ENCODE results near the gene ITGB5. TPM values are rescaled to one million over a fixed set of nuclear protein-coding genes. Genes with fewer than 3 reads are reported as not detected.
A peak's percentile ranks its signal among the peaks of the same experiment; 100 is the strongest.

The ITGB5 gene
- polyA plus RNA-seq, 1 experiment: 393 TPM

GRCh38 chr3:124781476-124782376 is 105.4 kb downstream of the ITGB5 start:
- CTCF ChIA-PET: interaction anchor here (0.8 to 3.7 kb wide), 7 partner anchors 10 to 319 kb away, joined by 3 to 25 read pairs (median 4); no protein-coding TSS in a partner anchor

DNA sequence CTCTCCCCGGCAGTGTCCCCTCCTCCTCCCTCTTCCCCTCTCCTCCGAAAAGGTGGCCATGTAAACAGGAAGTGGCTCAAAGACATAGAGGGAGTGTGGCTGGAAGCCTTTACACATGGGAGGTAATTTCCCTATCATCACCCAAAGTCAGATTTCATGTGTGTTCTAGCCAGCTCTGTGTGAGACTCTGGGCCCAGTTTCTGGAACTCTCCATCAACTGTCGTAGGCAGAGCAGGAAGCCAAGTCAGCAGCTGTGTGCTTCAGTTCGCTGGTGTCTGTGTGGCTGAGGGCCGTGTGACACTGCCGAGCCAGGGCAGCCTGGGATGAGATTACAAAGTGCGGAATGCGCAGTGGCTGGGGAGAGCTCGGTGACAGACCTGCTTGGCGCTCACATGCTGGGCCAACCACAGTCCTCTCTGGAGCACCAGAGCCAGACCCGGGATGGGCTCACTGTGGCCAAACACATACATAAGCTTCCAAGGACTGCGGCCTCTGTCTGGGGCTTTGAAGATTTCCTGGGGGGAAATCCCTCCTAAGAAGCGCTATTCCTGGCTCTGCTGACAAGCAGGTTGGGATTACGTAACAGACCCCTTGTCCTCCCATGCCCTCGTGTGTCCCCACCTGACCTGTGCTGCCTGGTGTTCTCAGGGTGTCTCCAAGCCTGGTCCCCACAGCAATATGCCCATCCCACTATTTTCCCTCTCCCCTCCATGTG is 106.2 kb downstream of the ITGB5 start:
- Histone ChIP-seq H3K36me3 (ENCODE audit: control insufficient read depth, insufficient read depth, low read length) (no peaks in the 10 kb centered on the region), H3K27me3 (ENCODE audit: control insufficient read depth, insufficient read depth, low read length) (no peaks in the 10 kb centered on the region), H3K4me3 (ENCODE audit: low read depth, low read length) (no peak overlapping the region)
- ChIA-PET POLR2A (no interaction called here), CTCF (interaction anchor here (0.8 to 3.7 kb wide), 8 partner anchors 10 to 804 kb away, joined by 3 to 25 read pairs (median 4); no protein-coding TSS in a partner anchor)
- no peak for DNase-seq (ENCODE audit: low read depth)
- TF ChIP-seq, protein P1, sequence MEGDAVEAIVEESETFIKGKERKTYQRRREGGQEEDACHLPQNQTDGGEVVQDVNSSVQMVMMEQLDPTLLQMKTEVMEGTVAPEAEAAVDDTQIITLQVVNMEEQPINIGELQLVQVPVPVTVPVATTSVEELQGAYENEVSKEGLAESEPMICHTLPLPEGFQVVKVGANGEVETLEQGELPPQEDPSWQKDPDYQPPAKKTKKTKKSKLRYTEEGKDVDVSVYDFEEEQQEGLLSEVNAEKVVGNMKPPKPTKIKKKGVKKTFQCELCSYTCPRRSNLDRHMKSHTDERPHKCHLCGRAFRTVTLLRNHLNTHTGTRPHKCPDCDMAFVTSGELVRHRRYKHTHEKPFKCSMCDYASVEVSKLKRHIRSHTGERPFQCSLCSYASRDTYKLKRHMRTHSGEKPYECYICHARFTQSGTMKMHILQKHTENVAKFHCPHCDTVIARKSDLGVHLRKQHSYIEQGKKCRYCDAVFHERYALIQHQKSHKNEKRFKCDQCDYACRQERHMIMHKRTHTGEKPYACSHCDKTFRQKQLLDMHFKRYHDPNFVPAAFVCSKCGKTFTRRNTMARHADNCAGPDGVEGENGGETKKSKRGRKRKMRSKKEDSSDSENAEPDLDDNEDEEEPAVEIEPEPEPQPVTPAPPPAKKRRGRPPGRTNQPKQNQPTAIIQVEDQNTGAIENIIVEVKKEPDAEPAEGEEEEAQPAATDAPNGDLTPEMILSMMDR (IDR thresholded peaks at IDR 0.05; ENCODE audit: insufficient read depth, low read depth, low read length): no peak

More at GRCh38 chr3:124781476-124782376, 105.4 kb downstream of the ITGB5 start:
- no peaks in the 10 kb centered on the region for H3K36me3 ChIP-seq (ENCODE audit: control insufficient read depth, insufficient read depth, low read length)
- TF ChIP-seq, protein P1 (IDR thresholded peaks at IDR 0.05; ENCODE audit: insufficient read depth, low read depth, low read length): no peak
- POLR2A ChIA-PET: no interaction called here
- no peaks in the 10 kb centered on the region for H3K27me3 ChIP-seq (ENCODE audit: control insufficient read depth, insufficient read depth, low read length)
- H3K4me3 ChIP-seq (ENCODE audit: low read depth, low read length): no peak overlapping the region
- DNase-seq (ENCODE audit: low read depth): no peak

DNA sequence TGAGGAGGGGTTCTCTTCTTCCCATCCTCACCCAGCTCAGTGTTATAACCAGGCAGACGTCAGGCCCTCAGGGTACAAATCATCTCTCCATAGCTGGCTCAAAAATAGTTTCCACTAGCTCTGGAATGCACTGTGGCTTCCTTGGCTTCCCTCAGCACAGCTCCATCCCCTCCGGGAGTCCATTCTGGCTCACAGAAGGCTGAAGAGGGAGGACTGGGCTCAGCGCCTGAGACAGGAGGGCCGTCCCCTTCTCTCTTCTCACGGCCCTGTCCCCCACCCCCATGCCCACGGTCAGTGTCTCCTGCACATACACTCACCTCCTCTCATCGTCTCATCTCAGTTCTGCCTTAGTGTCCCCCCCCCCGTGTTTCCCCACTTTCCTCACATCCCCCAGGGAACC is 106.8 kb downstream of the ITGB5 start:
- TF ChIP-seq, protein P1 (IDR thresholded peaks at IDR 0.05; ENCODE audit: insufficient read depth, low read depth, low read length): no peak
- POLR2A ChIA-PET: interaction anchor here (0.6 kb wide), 1 partner anchor 66 kb away, joined by 7 read pairs; no protein-coding TSS in a partner anchor
- CTCF ChIA-PET: interaction anchor here (0.6 to 3.7 kb wide), 10 partner anchors 11 to 805 kb away, joined by 3 to 25 read pairs (median 4); no protein-coding TSS in a partner anchor
- no peaks in the 10 kb centered on the region for H3K36me3 ChIP-seq (ENCODE audit: control insufficient read depth, insufficient read depth, low read length)
- DNase-seq (ENCODE audit: low read depth): peak; percentile 80
- no peak overlapping the region for H3K4me3 ChIP-seq (ENCODE audit: low read depth, low read length)
- H3K27me3 ChIP-seq (ENCODE audit: control insufficient read depth, insufficient read depth, low read length): no peaks in the 10 kb centered on the region

- no peaks in the 10 kb centered on the region for H3K27me3 ChIP-seq (ENCODE audit: control insufficient read depth, insufficient read depth, low read length)
- no peak overlapping the region for H3K4me3 ChIP-seq (ENCODE audit: low read depth, low read length)
- TF ChIP-seq, protein P1 (IDR thresholded peaks at IDR 0.05; ENCODE audit: insufficient read depth, low read depth, low read length): no peak
- CTCF ChIA-PET: interaction anchor here (0.6 to 3.7 kb wide), 8 partner anchors 11 to 805 kb away, joined by 3 to 25 read pairs (median 4); no protein-coding TSS in a partner anchor
- DNase-seq (ENCODE audit: low read depth): no peak
- H3K36me3 ChIP-seq (ENCODE audit: control insufficient read depth, insufficient read depth, low read length): 0 out of 2 replicates have a peak, but pooled peaks cover 1% of the 10 kb centered on the region
- POLR2A ChIA-PET: interaction anchor here (0.6 kb wide), 1 partner anchor 66 kb away, joined by 7 read pairs; no protein-coding TSS in a partner anchor
Observed at GRCh38 chr3:124779751-124780191, 107.4 kb downstream of the ITGB5 start.
